Measurements from ENCODE around the gene SLC25A47.

Gene SLC25A47

GRCh38 chr14:100327128-100327527 lies 4.0 kb downstream of the SLC25A47 start:
- DNase-seq (ENCODE audit: low read depth in 1 of 2, low spot score in 1 of 2), result no peak
- in situ Hi-C loops (cut with HindIII; ENCODE audit: low pct_unique_long_range_greater_than_20kb, low sequenced_read_pairs), result no loop called here
- TF ChIP-seq JUND (IDR thresholded peaks at IDR 0.05; ENCODE audit: low read depth), result no peak

GRCh38 chr14:100328495-100329163 lies 5.5 kb downstream of the SLC25A47 start:
- no peak for TF ChIP-seq JUND (IDR thresholded peaks at IDR 0.05; ENCODE audit: low read depth)
- DNase-seq (ENCODE audit: low read depth in 1 of 2, low spot score in 1 of 2), result no peak
- in situ Hi-C loops (cut with HindIII; ENCODE audit: low pct_unique_long_range_greater_than_20kb, low sequenced_read_pairs), result no loop called here

GRCh38 chr14:100329233-100330006 lies 6.3 kb downstream of the SLC25A47 start:
- TF ChIP-seq JUND (IDR thresholded peaks at IDR 0.05; ENCODE audit: low read depth), result no peak
- in situ Hi-C loops (cut with HindIII; ENCODE audit: low pct_unique_long_range_greater_than_20kb, low sequenced_read_pairs), result no loop called here

GRCh38 chr14:100330007-100330344 lies 6.8 kb downstream of the SLC25A47 start:
- no peak for DNase-seq (ENCODE audit: low read depth in 1 of 2, low spot score in 1 of 2)
- in situ Hi-C loops (cut with HindIII; ENCODE audit: low pct_unique_long_range_greater_than_20kb, low sequenced_read_pairs), result no loop called here
- TF ChIP-seq JUND (IDR thresholded peaks at IDR 0.05; ENCODE audit: low read depth), result no peak

More at GRCh38 chr14:100329233-100330006, 6.3 kb downstream of the SLC25A47 start:
- DNase-seq (ENCODE audit: low read depth in 1 of 2, low spot score in 1 of 2), result no peak

GRCh38 chr14:100330388-100330931 lies 7.3 kb downstream of the SLC25A47 start:
- no peak for DNase-seq (ENCODE audit: low read depth in 1 of 2, low spot score in 1 of 2)
- no peak for TF ChIP-seq JUND (IDR thresholded peaks at IDR 0.05; ENCODE audit: low read depth)
- in situ Hi-C loops (cut with HindIII; ENCODE audit: low pct_unique_long_range_greater_than_20kb, low sequenced_read_pairs), result no loop called here

GRCh38 chr14:100332071-100332639 lies 9.0 kb downstream of the SLC25A47 start:
- DNase-seq (ENCODE audit: low read depth in 1 of 2, low spot score in 1 of 2), result no peak
- in situ Hi-C loops (cut with HindIII; ENCODE audit: low pct_unique_long_range_greater_than_20kb, low sequenced_read_pairs), result no loop called here
- no peak for TF ChIP-seq JUND (IDR thresholded peaks at IDR 0.05; ENCODE audit: low read depth)

- no peak for DNase-seq (ENCODE audit: low read depth in 1 of 2, low spot score in 1 of 2)
- no peak for TF ChIP-seq JUND (IDR thresholded peaks at IDR 0.05; ENCODE audit: low read depth)
- in situ Hi-C loops (cut with HindIII; ENCODE audit: low pct_unique_long_range_greater_than_20kb, low sequenced_read_pairs), result no loop called here
These were observed 9.7 kb downstream of the SLC25A47 start for GRCh38 chr14:100332797-100333196.

GRCh38 chr14:100333311-100333710 lies 10.2 kb downstream of the SLC25A47 start:
- DNase-seq (ENCODE audit: low read depth in 1 of 2, low spot score in 1 of 2), result no peak
- in situ Hi-C loops (cut with HindIII; ENCODE audit: low pct_unique_long_range_greater_than_20kb, low sequenced_read_pairs), result no loop called here
- TF ChIP-seq JUND (IDR thresholded peaks at IDR 0.05; ENCODE audit: low read depth), result no peak

GRCh38 chr14:100333827-100334226 lies 10.7 kb downstream of the SLC25A47 start:
- no peak for DNase-seq (ENCODE audit: low read depth in 1 of 2, low spot score in 1 of 2)
- TF ChIP-seq JUND (IDR thresholded peaks at IDR 0.05; ENCODE audit: low read depth), result no peak
- in situ Hi-C loops (cut with HindIII; ENCODE audit: low pct_unique_long_range_greater_than_20kb, low sequenced_read_pairs), result no loop called here

GRCh38 chr14:100334904-100335303 lies 11.8 kb downstream of the SLC25A47 start:
- no peak for TF ChIP-seq JUND (IDR thresholded peaks at IDR 0.05; ENCODE audit: low read depth)
- DNase-seq (ENCODE audit: low read depth in 1 of 2, low spot score in 1 of 2), result no peak
- in situ Hi-C loops (cut with HindIII; ENCODE audit: low pct_unique_long_range_greater_than_20kb, low sequenced_read_pairs), result no loop called here

- no peak for DNase-seq (ENCODE audit: low read depth in 1 of 2, low spot score in 1 of 2)
- in situ Hi-C loops (cut with HindIII; ENCODE audit: low pct_unique_long_range_greater_than_20kb, low sequenced_read_pairs), result no loop called here
- no peak for TF ChIP-seq JUND (IDR thresholded peaks at IDR 0.05; ENCODE audit: low read depth)
These were observed 13.7 kb downstream of the SLC25A47 start for GRCh38 chr14:100336618-100337530.

- no peak for TF ChIP-seq JUND (IDR thresholded peaks at IDR 0.05; ENCODE audit: low read depth)
- DNase-seq (ENCODE audit: low read depth in 1 of 2, low spot score in 1 of 2), result no peak
- in situ Hi-C loops (cut with HindIII; ENCODE audit: low pct_unique_long_range_greater_than_20kb, low sequenced_read_pairs), result no loop called here
These were observed 16.8 kb downstream of the SLC25A47 start for GRCh38 chr14:100339766-100340422.
